Measurements from ENCODE around the gene FRMPD3. TPM values are rescaled to one million over a fixed set of nuclear protein-coding genes. Genes with fewer than 3 reads are reported as not detected.

Gene FRMPD3
- polyA plus RNA-seq, 2 of the 4 experiments (the other 2 are of a cell fraction) = 0.01 to 0.05 TPM

GRCh38 chrX:107485013-107485412, 35.6 kb downstream of the FRMPD3 start (continued):
- TF ChIP-seq E2F6 (IDR thresholded peaks at IDR 0.05; ENCODE audit: borderline replicate concordance, low read depth) (no peak), RCOR1 (IDR thresholded peaks at IDR 0.05; ENCODE audit: low read depth, low read length) (no peak)

- no peak for DNase-seq (ENCODE audit: low read depth in 1 of 2, low spot score in 1 of 2)
- CTCF ChIA-PET = interaction anchor here (2.1 kb wide), 1 partner anchor 16 kb away, joined by 4 read pairs; no protein-coding TSS in a partner anchor
- POLR2A ChIA-PET = no interaction called here
- Histone ChIP-seq H3K4me2 (no peak overlapping the region), H3K4me1 (no peaks in the 10 kb centered on the region), H3K4me3 (no peak overlapping the region), H3K9me3 (no peaks in the 10 kb centered on the region), H3K27ac (no peak overlapping the region)
- FAIRE-seq = no peak
- ATAC-seq = no peak
- WGBS (ENCODE audit: missing lambda C conversion rate) = 66% methylated on average over 2 of the region's 2 CpGs
- no peak for TF ChIP-seq BHLHE40 (IDR thresholded peaks at IDR 0.05; ENCODE audit: low read depth, low read length)
- no peak for TF ChIP-seq USF2 (IDR thresholded peaks at IDR 0.05)
- no peak for TF ChIP-seq TFCP2L1 (CRISPR knock-in tag; IDR thresholded peaks at IDR 0.05)
- no peak for TF ChIP-seq EHMT2 (IDR thresholded peaks at IDR 0.05; ENCODE audit: low read depth)
- no peak for TF ChIP-seq KDM5A (IDR thresholded peaks at IDR 0.05)
Measured at GRCh38 chrX:107493141-107493540, 43.7 kb downstream of the FRMPD3 start.

GRCh38 chrX:107496786-107497185, 47.3 kb downstream of the FRMPD3 start:
- H3K27ac ChIP-seq = no peak overlapping the region
- 51% methylated on average over 3 of the region's 3 CpGs for WGBS (ENCODE audit: missing lambda C conversion rate)
- ATAC-seq (no peak), DNase-seq (ENCODE audit: low read depth in 1 of 2, low spot score in 1 of 2) (no peak), FAIRE-seq (no peak)
- POLR2A ChIA-PET = no interaction called here
- H3K4me1 ChIP-seq = no peaks in the 10 kb centered on the region
- H3K4me2 ChIP-seq = no peak overlapping the region
- no peaks in the 10 kb centered on the region for H3K9me3 ChIP-seq
- CTCF ChIA-PET = no interaction called here
- H3K4me3 ChIP-seq = no peak overlapping the region
- TF ChIP-seq RAD21 (conservative IDR thresholded peaks at IDR 0.05 in 1 of 2, IDR thresholded peaks at IDR 0.05 in 1 of 2) = no peak
- no peak for TF ChIP-seq CHD4 (IDR thresholded peaks at IDR 0.05; ENCODE audit: borderline replicate concordance)
- no peak for TF ChIP-seq JUN (IDR thresholded peaks at IDR 0.05)
- no peak for TF ChIP-seq ZC3H11A (IDR thresholded peaks at IDR 0.05)
- no peak for TF ChIP-seq CHD2 (IDR thresholded peaks at IDR 0.05; ENCODE audit: low read length, partially characterized antibody)
- TF ChIP-seq EHMT2 (IDR thresholded peaks at IDR 0.05; ENCODE audit: low read depth) = no peak
- no peak for TF ChIP-seq HES2 (IDR thresholded peaks at IDR 0.05)

Other genes starting within 250 kb of the FRMPD3 start
- 30.1 and 37.6 TPM in 2 replicates for gene NUP62CL, start 243.2 kb upstream of the FRMPD3 start, polyA plus RNA-seq (2011; rRNA removed)
- gene NUP62CL, start 243.2 kb upstream of the FRMPD3 start, polyA plus RNA-seq (2017; fragmentation: RNase III; extraction: RNeasy Plus Mini Kit Qiagen cat#74134 plus additional on column Dnase treatment) = 12.5 to 15.8 TPM (median 14.1 TPM) in 3 replicates
- not detected in 2 replicates for gene DNAAF6, start 243.0 kb upstream of the FRMPD3 start, polyA plus RNA-seq (2011; rRNA removed)
- not detected in 3 replicates for gene DNAAF6, start 243.0 kb upstream of the FRMPD3 start, polyA plus RNA-seq (2017; fragmentation: RNase III; extraction: RNeasy Plus Mini Kit Qiagen cat#74134 plus additional on column Dnase treatment)
- gene PRPS1, start 178.9 kb downstream of the FRMPD3 start, polyA plus RNA-seq (2011; rRNA removed) = 125 and 140 TPM in 2 replicates
- 113 to 121 TPM (median 121 TPM) in 3 replicates for gene PRPS1, start 178.9 kb downstream of the FRMPD3 start, polyA plus RNA-seq (2017; fragmentation: RNase III; extraction: RNeasy Plus Mini Kit Qiagen cat#74134 plus additional on column Dnase treatment)